ENCODE results near the gene MAGIX.

GRCh38 chrX:49192722-49193328, 30.3 kb downstream of the MAGIX start:
- TF ChIP-seq POLR2A (IDR thresholded peaks at IDR 0.05) (no peak), CTCF (IDR thresholded peaks at IDR 0.05) (peak in 2 of 3 experiments; percentile 16 to 25)

Measured in testis (tissue), 2 donors.